ENCODE results near the gene ARPP21.

GRCh38 chr3:35777065-35777464 is 137.7 kb downstream of the ARPP21 start:
- no peak for TF ChIP-seq CTCF (IDR thresholded peaks at IDR 0.05 in 4 of 5, conservative IDR thresholded peaks at IDR 0.05 in 1 of 5)
- no peak for TF ChIP-seq POLR2A (IDR thresholded peaks at IDR 0.05)

Data from gastrocnemius medialis (tissue), 4 donors.